Breast epithelium (tissue), 3 donors: ENCODE results near the gene CLDN18.

Experiments used
- CTCF ChIP-seq, 3 donors: fragments of 450-650 bp; IDR thresholded peaks; one replicate each; pipeline ENCODE4 v1.5.1; 2016 to 2017; ENCODE audit warnings: antibody characterized with exemption in 3 of 3, mild to moderate bottlenecking in 3 of 3, moderate library complexity in 3 of 3
- POLR2A ChIP-seq: fragments of 450-650 bp; IDR thresholded peaks from one replicate; pipeline ENCODE4 v1.6.1; 2016; ENCODE audit warnings: antibody characterized with exemption, mild to moderate bottlenecking, moderate library complexity
- POLR2AphosphoS5 ChIP-seq, 3 donors: sonication (generic); formaldehyde crosslinking; IDR thresholded peaks; one replicate each; pipeline ENCODE4 v1.6.1; 2017; ENCODE audit warnings: antibody characterized with exemption in 3 of 3

GRCh38 chr3:138009476-138010272 lies at the start of gene CLDN18:
- TF ChIP-seq CTCF (IDR thresholded peaks at IDR 0.05) (no peak), POLR2AphosphoS5 (IDR thresholded peaks at IDR 0.05) (no peak), POLR2A (no peak)
